SJCRH30 (cell line): ENCODE results near the gene SLC15A5. TPM values are rescaled to one million over a fixed set of nuclear protein-coding genes. Genes with fewer than 3 reads are reported as not detected.

ENCODE experiments used
- DNase-seq, 2 experiments: peaks; one replicate each; pipeline ENCODE4 v3.0.0-alpha.2; 2015 to 2020
- H3K27ac ChIP-seq: fragments of 250-450 bp; sonication (Bioruptor Pico); 2 replicates; pipeline ENCODE4 v1.5.1; 2020; ENCODE audit warnings: mild to moderate bottlenecking, moderate library complexity
- H3K27me3 ChIP-seq: fragments of 250-450 bp; sonication (Bioruptor Pico); 2 replicates; pipeline ENCODE4 v1.5.1; 2020; ENCODE audit warnings: mild to moderate bottlenecking, moderate library complexity
- H3K36me3 ChIP-seq: fragments of 250-450 bp; sonication (Bioruptor Pico); 2 replicates; pipeline ENCODE4 v1.5.1; 2020; ENCODE audit warnings: mild to moderate bottlenecking, moderate library complexity
- H3K4me1 ChIP-seq: fragments of 250-450 bp; sonication (Bioruptor Pico); 2 replicates; pipeline ENCODE4 v1.5.1; 2020; ENCODE audit warnings: mild to moderate bottlenecking, moderate library complexity
- H3K4me3 ChIP-seq: fragments of 250-450 bp; sonication (Bioruptor Pico); 2 replicates; pipeline ENCODE4 v1.5.1; 2020; ENCODE audit warnings: mild to moderate bottlenecking, moderate library complexity
- H3K9me3 ChIP-seq: fragments of 250-450 bp; sonication (Bioruptor Pico); replicated peaks from 2 replicates; pipeline ENCODE4 v1.5.1; 2020; ENCODE audit warnings: mild to moderate bottlenecking, moderate library complexity
- total RNA-seq: library from RNA; depleted of rRNA; stranded (reverse); fragments of >200 nt; shearing (Covaris generic); gene quantifications from 2 replicates; pipeline ENCODE4 v1.2.3, GENCODE V29; 2014

Gene SLC15A5
- total RNA-seq, 1 experiment from 2014 or later = not detected

DNA sequence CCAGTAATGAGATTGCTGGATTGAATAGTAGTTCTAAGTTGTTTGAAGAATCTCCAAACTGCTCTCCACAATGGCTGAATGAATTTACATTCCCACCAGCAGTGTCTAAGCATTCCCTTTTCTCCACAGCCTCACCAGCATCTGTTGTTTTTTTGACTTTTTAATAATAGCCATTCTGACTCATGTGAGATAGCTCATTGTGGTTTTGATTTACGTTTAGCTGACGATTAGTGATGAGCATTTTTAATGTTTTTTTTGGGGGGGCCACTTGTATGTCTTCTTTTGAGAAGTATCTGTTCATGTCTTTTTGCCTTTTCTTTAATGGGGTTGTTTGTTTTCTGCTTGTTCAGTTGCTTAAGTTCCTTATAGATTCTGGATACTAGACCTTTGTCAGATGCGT, 8.1 kb upstream of the SLC15A5 start:
- H3K27me3 ChIP-seq = no peaks in the 10 kb centered on the region
- H3K36me3 ChIP-seq = no peaks in the 10 kb centered on the region
- no peaks in the 10 kb centered on the region for H3K9me3 ChIP-seq
- H3K4me3 ChIP-seq = no peak overlapping the region
- H3K4me1 ChIP-seq = no peaks in the 10 kb centered on the region
- no peak for DNase-seq
- H3K27ac ChIP-seq = no peak overlapping the region

DNA sequence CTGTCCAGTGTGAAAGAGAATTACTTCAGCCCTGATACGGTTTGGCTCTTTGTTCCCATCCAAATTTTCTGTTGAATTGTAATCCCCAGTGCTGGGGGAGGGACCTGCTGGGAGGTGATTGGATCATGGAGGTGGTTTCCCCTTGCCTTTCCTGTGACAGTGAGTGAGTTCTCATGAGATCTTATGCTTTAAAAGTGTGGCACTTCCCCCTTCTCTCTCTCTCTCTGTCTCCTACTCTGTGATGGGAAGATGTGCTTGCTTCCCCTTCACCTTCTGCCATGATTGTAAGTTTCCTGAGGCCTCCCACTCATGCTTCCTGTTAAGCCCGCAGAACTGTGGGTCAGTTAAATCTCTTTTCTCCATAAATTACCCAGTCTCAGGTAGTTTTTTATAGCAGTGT, 5.5 kb upstream of the SLC15A5 start:
- Histone ChIP-seq H3K27me3 (no peaks in the 10 kb centered on the region), H3K4me3 (no peak overlapping the region), H3K9me3 (no peaks in the 10 kb centered on the region), H3K4me1 (no peaks in the 10 kb centered on the region), H3K36me3 (no peaks in the 10 kb centered on the region), H3K27ac (no peak overlapping the region)
- DNase-seq = no peak

DNA sequence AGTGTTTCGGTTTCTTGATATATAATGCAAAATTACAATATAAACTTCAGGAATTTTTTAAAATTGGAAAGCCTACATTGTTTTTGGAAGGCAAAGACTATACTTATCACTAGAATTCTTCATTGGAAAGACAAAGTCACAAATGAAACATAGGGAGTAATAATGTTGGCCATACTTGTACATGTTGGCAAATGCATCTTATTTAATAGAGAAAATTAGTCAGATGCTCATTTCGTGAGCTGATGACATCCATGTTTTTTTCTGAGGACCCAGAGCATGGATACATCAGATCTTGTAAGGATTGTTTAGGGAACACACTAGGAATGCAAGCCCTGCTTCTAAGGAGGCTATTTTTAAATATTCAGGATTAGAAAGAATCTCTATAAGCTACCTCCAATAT, 4.6 kb upstream of the SLC15A5 start:
- no peak overlapping the region for H3K4me3 ChIP-seq
- no peaks in the 10 kb centered on the region for H3K36me3 ChIP-seq
- no peak overlapping the region for H3K27ac ChIP-seq
- no peaks in the 10 kb centered on the region for H3K4me1 ChIP-seq
- H3K9me3 ChIP-seq = no peaks in the 10 kb centered on the region
- no peak for DNase-seq
- no peaks in the 10 kb centered on the region for H3K27me3 ChIP-seq

DNA sequence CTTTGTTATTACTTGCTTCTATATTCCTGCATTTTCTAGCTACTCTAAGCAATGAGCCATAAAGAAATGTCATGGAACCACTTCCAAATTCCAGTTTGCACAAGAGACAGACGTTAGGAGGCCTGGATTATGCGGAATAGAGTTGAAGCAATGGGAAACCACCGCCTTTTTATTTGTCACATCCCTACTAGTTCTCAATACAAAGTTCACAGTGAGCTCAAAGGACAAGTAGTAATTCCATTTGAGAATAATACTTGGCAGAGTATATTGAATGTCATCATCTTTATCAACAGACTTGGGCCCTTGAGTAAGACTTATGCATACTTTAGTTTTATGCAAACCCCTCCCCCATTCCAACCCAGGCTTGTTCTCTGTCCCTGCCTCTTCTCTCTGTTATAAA, 3.7 kb upstream of the SLC15A5 start:
- no peak overlapping the region for H3K27ac ChIP-seq
- no peaks in the 10 kb centered on the region for H3K36me3 ChIP-seq
- no peaks in the 10 kb centered on the region for H3K27me3 ChIP-seq
- no peaks in the 10 kb centered on the region for H3K9me3 ChIP-seq
- no peak overlapping the region for H3K4me3 ChIP-seq
- no peak for DNase-seq
- H3K4me1 ChIP-seq = no peaks in the 10 kb centered on the region

DNA sequence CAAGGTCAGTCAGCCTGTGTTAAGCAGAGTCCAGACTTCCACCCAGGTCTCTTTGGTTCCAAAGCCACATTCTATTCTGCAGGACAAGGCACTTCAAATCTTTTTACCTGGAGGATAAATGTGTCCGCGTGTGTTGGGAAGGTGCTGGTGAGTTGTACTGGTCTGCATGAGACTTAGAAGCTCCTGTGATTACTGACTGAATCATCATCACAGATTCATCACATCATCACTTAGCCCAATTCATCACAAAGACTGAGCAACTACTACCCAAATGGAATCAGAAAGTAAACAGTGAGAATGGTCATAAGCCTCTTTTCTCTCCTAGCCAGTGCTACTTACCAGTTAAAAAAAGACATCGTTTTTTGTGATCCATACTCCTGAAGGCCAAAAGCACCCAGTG, 5.3 kb downstream of the SLC15A5 start:
- Histone ChIP-seq H3K36me3 (no peaks in the 10 kb centered on the region), H3K4me1 (no peaks in the 10 kb centered on the region), H3K9me3 (no peaks in the 10 kb centered on the region), H3K4me3 (no peak overlapping the region), H3K27ac (no peak overlapping the region), H3K27me3 (no peaks in the 10 kb centered on the region)
- no peak for DNase-seq

DNA sequence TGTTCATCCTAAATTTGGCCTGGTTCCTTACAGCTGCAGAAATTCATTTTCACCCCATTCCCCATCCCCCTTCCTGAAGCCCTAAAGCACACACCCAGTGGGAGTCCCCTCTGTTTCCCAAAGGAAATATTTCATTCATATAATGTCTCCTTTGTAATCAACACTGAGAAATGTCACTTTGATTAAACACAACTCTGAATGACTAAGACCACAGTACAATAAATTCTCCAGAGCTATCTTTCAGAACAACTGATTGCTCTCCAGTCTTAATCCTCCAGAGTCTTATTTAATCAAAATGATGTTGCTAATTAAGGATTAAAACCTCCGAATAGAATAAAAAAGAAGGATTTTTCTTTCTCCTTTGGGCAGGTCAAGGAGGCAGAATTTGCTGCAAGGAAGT, 6.4 kb downstream of the SLC15A5 start:
- no peaks in the 10 kb centered on the region for H3K27me3 ChIP-seq
- H3K9me3 ChIP-seq = no peaks in the 10 kb centered on the region
- H3K4me3 ChIP-seq = no peak overlapping the region
- H3K4me1 ChIP-seq = no peaks in the 10 kb centered on the region
- no peaks in the 10 kb centered on the region for H3K36me3 ChIP-seq
- no peak for DNase-seq
- no peak overlapping the region for H3K27ac ChIP-seq

DNA sequence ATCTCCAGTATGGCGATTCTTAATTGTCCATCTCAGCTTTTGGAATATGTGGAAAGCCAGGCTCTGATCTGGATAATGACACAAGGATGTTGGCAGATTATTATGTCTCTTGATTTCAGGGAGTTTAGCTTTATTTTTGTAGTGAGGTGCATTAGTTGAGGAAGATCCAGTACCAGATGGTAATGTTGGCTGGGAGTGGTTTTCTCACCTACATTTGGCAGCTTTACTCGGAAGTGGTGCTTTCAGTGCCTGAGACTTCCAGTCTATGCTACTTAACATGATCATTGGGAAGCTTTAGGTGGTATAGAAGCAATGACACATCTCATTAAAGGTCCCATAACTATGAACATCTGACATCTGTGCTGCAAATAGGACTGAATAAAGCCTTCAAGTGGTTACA, 7.5 kb downstream of the SLC15A5 start:
- no peaks in the 10 kb centered on the region for H3K36me3 ChIP-seq
- H3K4me1 ChIP-seq = no peaks in the 10 kb centered on the region
- H3K27me3 ChIP-seq = no peaks in the 10 kb centered on the region
- no peak for DNase-seq
- H3K9me3 ChIP-seq = no peaks in the 10 kb centered on the region
- H3K27ac ChIP-seq = no peak overlapping the region
- no peak overlapping the region for H3K4me3 ChIP-seq

DNA sequence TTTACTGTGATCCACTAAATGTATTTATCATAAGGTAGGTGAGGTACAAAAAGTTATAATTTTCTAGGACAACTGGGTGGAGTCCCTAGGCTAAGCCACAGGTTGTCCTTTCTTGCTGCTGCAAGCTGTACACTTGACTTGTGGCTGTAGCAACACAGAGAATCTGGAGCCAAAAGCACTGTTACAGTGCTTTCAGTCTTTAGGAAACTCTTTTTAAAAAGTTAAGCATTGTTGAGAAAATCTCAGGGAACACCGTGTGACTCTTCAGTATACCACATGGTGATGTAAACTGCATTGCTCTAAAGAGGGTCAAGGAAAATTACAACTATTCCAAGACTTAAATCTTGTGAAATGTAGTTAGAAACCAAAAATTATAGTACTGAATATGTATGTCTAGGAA, 11.4 kb downstream of the SLC15A5 start:
- no peak for DNase-seq
- Histone ChIP-seq H3K4me1 (no peaks in the 10 kb centered on the region), H3K4me3 (no peak overlapping the region), H3K27ac (no peak overlapping the region), H3K27me3 (no peaks in the 10 kb centered on the region), H3K9me3 (no peaks in the 10 kb centered on the region), H3K36me3 (no peaks in the 10 kb centered on the region)

DNA sequence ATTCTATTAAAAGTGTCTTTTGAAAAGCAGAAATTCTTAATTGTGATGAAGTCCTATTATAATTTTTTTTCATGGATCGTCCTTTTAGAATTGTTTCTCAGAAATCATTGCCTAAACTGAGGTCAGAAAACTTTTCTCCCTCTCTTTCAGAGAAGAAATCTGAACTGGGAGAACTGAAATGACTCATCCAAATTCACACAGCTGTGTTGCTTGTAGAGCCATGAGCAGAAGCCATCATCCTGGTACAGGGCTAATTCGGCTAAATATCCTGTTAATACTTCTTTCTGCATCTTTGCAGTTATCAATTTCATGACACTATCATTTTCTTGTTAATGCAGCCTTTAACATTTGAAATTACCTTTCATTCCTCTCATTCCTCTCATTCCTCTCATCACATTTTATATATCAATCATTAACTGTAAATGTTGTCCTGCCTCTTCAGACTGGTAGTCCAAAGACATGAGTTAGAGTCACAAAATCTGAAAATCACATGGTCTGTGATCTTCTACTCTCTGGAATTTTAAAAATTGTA, 15.5 kb downstream of the SLC15A5 start:
- H3K36me3 ChIP-seq = no peaks in the 10 kb centered on the region
- H3K27me3 ChIP-seq = no peaks in the 10 kb centered on the region
- no peaks in the 10 kb centered on the region for H3K4me1 ChIP-seq
- H3K27ac ChIP-seq = no peak overlapping the region
- DNase-seq = no peak
- H3K4me3 ChIP-seq = no peak overlapping the region
- H3K9me3 ChIP-seq = no peaks in the 10 kb centered on the region

DNA sequence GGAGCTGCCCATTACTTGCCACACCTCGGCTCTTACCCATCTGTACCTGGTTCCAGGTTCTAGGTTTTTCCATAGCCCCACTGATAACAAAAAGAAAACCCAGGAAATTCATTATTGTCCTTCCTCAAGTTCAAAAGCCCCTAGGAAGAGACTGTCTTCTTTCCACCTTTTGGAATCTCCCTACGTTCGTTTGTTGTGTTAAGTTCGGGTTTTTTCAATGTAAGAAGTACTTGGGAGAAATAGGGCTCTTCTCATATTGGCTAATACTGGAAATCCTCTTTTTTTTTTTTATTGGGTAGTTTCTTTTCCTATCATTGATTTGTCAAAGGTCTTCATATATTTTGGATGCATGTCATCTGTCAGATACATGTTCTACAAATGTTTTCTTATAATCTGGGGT, 17.3 kb downstream of the SLC15A5 start:
- no peaks in the 10 kb centered on the region for H3K36me3 ChIP-seq

DNA sequence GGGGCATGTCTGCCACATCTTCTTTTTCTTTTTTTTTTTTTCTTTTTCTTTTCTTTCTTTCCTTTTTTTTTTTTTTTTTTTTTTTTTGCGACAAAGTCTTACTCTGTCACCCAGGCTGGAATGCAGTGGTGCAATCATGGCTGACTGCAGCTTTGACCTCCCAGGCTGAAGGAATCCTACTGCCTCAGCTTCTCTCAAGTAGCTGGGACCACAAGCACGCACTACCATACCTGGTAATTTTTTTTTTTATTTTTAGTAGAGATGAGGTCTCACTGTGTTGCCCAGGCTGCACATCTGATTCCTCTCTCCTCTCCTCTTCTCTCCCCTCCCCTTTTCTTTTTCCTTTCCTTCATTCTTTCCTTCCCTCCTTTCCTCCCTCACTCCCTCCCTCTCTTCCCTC, 18.5 kb downstream of the SLC15A5 start:
- H3K4me3 ChIP-seq = no peak overlapping the region
- H3K27ac ChIP-seq = no peak overlapping the region
- H3K9me3 ChIP-seq = no peaks in the 10 kb centered on the region
- no peak for DNase-seq
- H3K27me3 ChIP-seq = no peaks in the 10 kb centered on the region
- H3K4me1 ChIP-seq = no peaks in the 10 kb centered on the region
- H3K36me3 ChIP-seq = no peaks in the 10 kb centered on the region

More for the DNA sequence above, 17.3 kb downstream of the SLC15A5 start:
- H3K27me3 ChIP-seq = no peaks in the 10 kb centered on the region
- H3K4me3 ChIP-seq = no peak overlapping the region
- no peaks in the 10 kb centered on the region for H3K9me3 ChIP-seq
- no peak overlapping the region for H3K27ac ChIP-seq
- DNase-seq = no peak
- H3K4me1 ChIP-seq = no peaks in the 10 kb centered on the region

DNA sequence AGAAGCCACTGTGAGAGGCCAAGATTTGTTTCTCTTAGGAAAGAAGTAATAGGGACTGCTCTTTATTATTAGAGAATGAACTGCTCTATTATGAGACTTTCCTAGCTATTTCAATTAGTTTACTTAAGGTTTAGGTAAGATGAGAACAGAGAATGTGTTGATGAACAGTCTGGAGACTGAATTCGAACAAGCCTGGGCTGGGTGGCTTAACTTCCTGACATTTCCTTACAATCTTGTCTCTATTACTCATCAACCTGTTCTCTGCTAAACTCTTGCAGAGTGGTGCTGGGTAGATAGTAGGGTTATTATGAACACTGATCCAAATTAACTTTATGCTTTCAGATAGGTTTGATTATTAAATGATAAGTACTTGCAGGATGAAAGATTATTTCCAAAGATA, 31.2 kb downstream of the SLC15A5 start:
- H3K27me3 ChIP-seq = no peaks in the 10 kb centered on the region
- H3K27ac ChIP-seq = no peak overlapping the region
- no peak for DNase-seq
- no peaks in the 10 kb centered on the region for H3K9me3 ChIP-seq
- no peaks in the 10 kb centered on the region for H3K36me3 ChIP-seq
- H3K4me1 ChIP-seq = no peaks in the 10 kb centered on the region
- H3K4me3 ChIP-seq = no peak overlapping the region

DNA sequence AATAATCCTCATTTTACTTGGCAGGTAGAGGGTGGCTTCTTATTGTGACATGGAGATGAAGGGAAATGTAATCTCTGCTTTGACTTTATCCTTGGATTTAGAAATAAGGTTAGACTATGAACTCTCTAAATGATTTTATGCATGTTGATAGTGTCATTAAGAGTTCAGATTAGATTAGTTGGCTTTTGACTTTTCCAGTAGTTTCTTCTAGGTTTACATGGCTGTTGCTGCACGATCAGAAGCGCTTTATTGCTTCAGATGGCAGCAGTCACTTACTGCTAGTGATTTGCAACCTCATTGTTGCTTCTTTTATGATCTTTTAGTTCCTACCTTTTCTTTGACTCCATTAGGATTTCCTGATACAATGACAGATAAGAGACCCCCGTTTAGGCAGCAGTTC, 32.3 kb downstream of the SLC15A5 start:
- DNase-seq = no peak

DNA sequence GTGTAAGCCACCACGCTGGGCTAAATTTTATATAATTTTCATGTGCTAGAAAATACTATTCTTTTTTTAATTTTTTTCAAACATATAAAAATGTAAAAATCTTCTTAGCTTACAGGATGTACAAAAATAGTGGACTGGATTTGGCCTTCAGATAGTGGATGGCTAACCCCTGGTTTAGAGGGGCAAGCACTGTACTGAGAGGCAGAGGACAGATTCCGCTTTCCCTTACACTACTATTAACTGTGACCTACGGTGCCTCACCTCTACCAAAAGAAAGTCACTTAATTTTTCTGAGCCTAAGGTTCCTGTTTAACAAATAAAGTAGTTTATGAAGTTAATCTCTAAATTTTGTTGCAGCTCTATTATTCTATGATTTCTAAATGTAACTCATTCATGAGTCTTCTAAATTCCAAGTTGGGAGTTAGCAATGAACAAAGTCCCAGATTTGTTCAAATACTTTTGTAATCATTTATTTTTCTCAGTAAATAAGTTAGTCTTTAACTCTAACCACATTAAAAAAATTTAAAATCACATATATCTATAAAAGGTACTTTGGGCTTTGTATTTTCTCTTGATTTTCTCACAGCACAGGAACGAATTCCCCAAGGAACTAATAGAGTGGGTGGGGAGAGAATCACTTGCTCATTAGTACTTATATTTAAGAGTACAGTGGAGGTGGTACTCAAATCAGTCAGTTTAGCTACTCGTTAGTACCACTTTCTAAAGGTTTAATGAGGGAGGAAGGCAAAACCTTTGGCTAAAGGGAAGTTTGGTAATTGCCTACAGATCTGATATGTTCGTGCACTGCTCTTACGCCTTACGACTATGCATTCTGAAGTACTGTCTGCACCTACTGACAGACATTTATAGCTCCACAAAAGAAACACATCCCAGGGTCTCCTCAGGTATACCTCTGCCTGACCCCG, 33.7 kb downstream of the SLC15A5 start:
- Histone ChIP-seq H3K4me3 (no peak overlapping the region), H3K27me3 (no peaks in the 10 kb centered on the region), H3K9me3 (no peaks in the 10 kb centered on the region), H3K27ac (no peak overlapping the region), H3K36me3 (no peaks in the 10 kb centered on the region), H3K4me1 (no peaks in the 10 kb centered on the region)
- no peak for DNase-seq

More for the DNA sequence above, 32.3 kb downstream of the SLC15A5 start:
- no peak overlapping the region for H3K27ac ChIP-seq
- no peak overlapping the region for H3K4me3 ChIP-seq
- no peaks in the 10 kb centered on the region for H3K36me3 ChIP-seq
- no peaks in the 10 kb centered on the region for H3K4me1 ChIP-seq
- no peaks in the 10 kb centered on the region for H3K9me3 ChIP-seq
- no peaks in the 10 kb centered on the region for H3K27me3 ChIP-seq

DNA sequence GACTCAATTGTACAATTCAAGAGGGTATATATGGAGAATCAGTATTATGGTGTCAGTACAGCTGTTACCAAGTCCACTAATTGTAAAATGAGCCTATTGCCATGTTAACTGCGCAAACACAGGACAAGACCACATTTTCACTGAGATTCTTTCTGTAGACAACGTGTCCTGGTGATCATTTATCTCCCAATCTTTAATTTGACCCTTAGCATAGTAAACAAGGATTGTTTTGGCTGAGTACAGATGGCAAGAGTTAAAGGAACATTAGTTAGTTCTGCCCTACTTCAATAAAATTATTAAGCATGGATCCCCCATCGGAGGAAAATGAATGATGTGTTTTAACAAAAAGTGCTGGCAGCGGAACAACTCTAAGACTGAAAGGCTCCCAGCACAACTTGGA, 36.1 kb downstream of the SLC15A5 start:
- DNase-seq = no peak

DNA sequence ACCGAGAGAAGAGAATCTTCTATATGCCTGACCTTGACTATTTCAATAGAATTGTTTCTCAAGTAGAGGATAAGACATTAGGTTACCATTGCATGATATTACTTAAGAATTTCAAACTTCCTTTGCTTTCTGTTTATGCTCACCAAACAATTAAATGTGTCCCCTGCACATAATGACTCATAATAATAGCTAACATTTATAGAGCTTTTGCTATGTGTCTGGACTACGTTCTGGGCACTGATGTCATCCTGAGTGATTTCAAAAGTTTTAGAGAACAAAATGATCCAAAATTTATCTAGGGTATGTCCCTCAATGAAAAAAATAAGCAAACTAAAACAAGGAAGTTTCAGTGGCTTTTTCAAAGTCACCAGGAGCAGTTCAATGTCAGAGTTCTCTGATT, 38.8 kb downstream of the SLC15A5 start:
- H3K36me3 ChIP-seq = no peaks in the 10 kb centered on the region
- no peaks in the 10 kb centered on the region for H3K4me1 ChIP-seq
- H3K27ac ChIP-seq = no peak overlapping the region
- no peak overlapping the region for H3K4me3 ChIP-seq
- no peak for DNase-seq
- H3K27me3 ChIP-seq = no peaks in the 10 kb centered on the region
- no peaks in the 10 kb centered on the region for H3K9me3 ChIP-seq

More for the DNA sequence above, 36.1 kb downstream of the SLC15A5 start:
- Histone ChIP-seq H3K9me3 (no peaks in the 10 kb centered on the region), H3K4me1 (no peaks in the 10 kb centered on the region), H3K4me3 (no peak overlapping the region), H3K27ac (no peak overlapping the region), H3K27me3 (no peaks in the 10 kb centered on the region), H3K36me3 (no peaks in the 10 kb centered on the region)
